GM10248 (cell line): ENCODE measurements around the gene UBALD2.
"Not testable (repeated sequence)": the region's sequence is repeated elsewhere in the genome, so short reads cannot be mapped to it uniquely, and the experiment has no call there.

ENCODE experiments used
- CTCF ChIA-PET: fragments of 300-600 bp; sonication (Branson Sonifier 250); formaldehyde crosslinking; extraction: SDS; loops from one replicate; lab custom pipeline; 2021; ENCODE audit warnings: antibody characterized with exemption; lab: Yijun Ruan, JAX
- POLR2A ChIA-PET: fragments of 350-650 bp; sonication (Branson Sonifier 250); formaldehyde crosslinking; extraction: SDS; loops from one replicate; lab custom pipeline; 2020; ENCODE audit warnings: antibody characterized with exemption; lab: Yijun Ruan, JAX
- DNase-seq: peaks from one replicate; pipeline ENCODE4 v3.0.0; 2012; ENCODE audit errors: extremely low spot score
- CTCF ChIP-seq: IDR thresholded peaks from 2 replicates; pipeline ENCODE4 v1.5.1; 2012; ENCODE audit warnings: mild to moderate bottlenecking, low read depth; ENCODE audit errors: extremely low read depth, missing control alignments, control extremely low read depth

UBALD2 gene

GRCh38 chr17:76292567-76292966, 27.4 kb downstream of the UBALD2 start:
- TF ChIP-seq CTCF = no peak
- CTCF ChIA-PET = no interaction called here
- POLR2A ChIA-PET = no interaction called here
- no peak for DNase-seq

- CTCF ChIA-PET = interaction anchor here (1.0 to 3.3 kb wide), 2 partner anchors 10 to 13 kb away, joined by 4 to 30 read pairs; no protein-coding TSS in a partner anchor
- no peak for TF ChIP-seq CTCF
- no peak for DNase-seq
- POLR2A ChIA-PET = no interaction called here
Observed at GRCh38 chr17:76293106-76293505, 28.0 kb downstream of the UBALD2 start.

- ChIA-PET POLR2A (no interaction called here), CTCF (interaction anchor here (1.1 to 10.6 kb wide), 7 partner anchors 9 to 294 kb away, joined by 3 to 203 read pairs (median 12); no protein-coding TSS in a partner anchor)
- no peak for TF ChIP-seq CTCF
- no peak for DNase-seq
Observed at GRCh38 chr17:76296186-76296585, 31.0 kb downstream of the UBALD2 start.

- POLR2A ChIA-PET = no interaction called here
- no peak for DNase-seq
- CTCF ChIA-PET = interaction anchor here (1.2 to 10.6 kb wide), 6 partner anchors 8 to 283 kb away, joined by 3 to 203 read pairs (median 21); no protein-coding TSS in a partner anchor
- no peak for TF ChIP-seq CTCF
Observed at GRCh38 chr17:76296889-76297288, 31.7 kb downstream of the UBALD2 start.

GRCh38 chr17:76297436-76297835, 32.3 kb downstream of the UBALD2 start:
- TF ChIP-seq CTCF = no peak
- CTCF ChIA-PET = interaction anchor here (1.2 to 10.6 kb wide), 8 partner anchors 8 to 283 kb away, joined by 3 to 203 read pairs (median 18); partner anchors contain the start of gene QRICH2
- no peak for DNase-seq
- POLR2A ChIA-PET = no interaction called here

- CTCF ChIA-PET = interaction anchor here (0.6 to 10.6 kb wide), 28 partner anchors 9 to 320 kb away, joined by 3 to 203 read pairs (median 4); partner anchors contain the start of genes PRPSAP1 and SPHK1
- POLR2A ChIA-PET = no interaction called here
- peak; percentile 11 for DNase-seq
- TF ChIP-seq CTCF = no peak
Observed at GRCh38 chr17:76304226-76305134, 39.3 kb downstream of the UBALD2 start.

- DNase-seq, POLR2A ChIA-PET: not testable (repeated sequence)
- CTCF ChIA-PET = interaction anchor here (0.6 to 10.6 kb wide), 11 partner anchors 16 to 291 kb away, joined by 3 to 203 read pairs (median 6); partner anchors contain the start of genes PRPSAP1 and SPHK1
Observed at GRCh38 chr17:76305135-76305454, 39.9 kb downstream of the UBALD2 start.
